CD4-positive, alpha-beta T cell (primary cell): ENCODE data around the gene GRK4. TPM values are rescaled to one million over a fixed set of nuclear protein-coding genes. Genes with fewer than 3 reads are reported as not detected.

Source experiments
- ATAC-seq: fragments of 200-7000 bp; cut with Tn5 transposase; one replicate; pipeline ENCODE4 v1.10.0; 2022; ENCODE audit warnings: mild to moderate bottlenecking; ENCODE audit not compliant: poor library complexity
- CTCF ChIA-PET: fragments of 350-600 bp; sonication (Branson Sonifier 250); formaldehyde crosslinking; loops from one replicate; lab custom pipeline; 2021; ENCODE audit warnings: antibody characterized with exemption, inconsistent platforms; lab: Charles Lee
- POLR2A ChIA-PET: fragments of 350-600 bp; sonication (Branson Sonifier 250); formaldehyde crosslinking; loops from one replicate; lab custom pipeline; 2021; ENCODE audit warnings: antibody characterized with exemption, inconsistent platforms; lab: Charles Lee
- DNase-seq, 14 experiments: peaks; one replicate each; pipeline ENCODE4 v3.0.0-alpha.2; 2013 to 2020; ENCODE audit warnings: mixed read lengths in 2 of 14
- H3K27ac ChIP-seq, 2 donors: one replicate each; pipeline versions ENCODE4 v1.5.1 to v1.7.0; 2013; ENCODE audit warnings: low read length in 2 of 2, low read depth in 1 of 2, mild to moderate bottlenecking in 1 of 2
- H3K27me3 ChIP-seq, 2 experiments: 1 replicate in 1 of 2; 2 replicates in 1 of 2; pipeline versions ENCODE4 v1.6.1 to v1.7.0; 2013; ENCODE audit warnings: low read length in 2 of 2, control low read depth in 1 of 2, mild to moderate bottlenecking in 1 of 2, moderate library complexity in 1 of 2; ENCODE audit not compliant: insufficient read depth in 2 of 2, control insufficient read depth in 1 of 2
- H3K36me3 ChIP-seq: one replicate; pipeline ENCODE4 v1.6.1; 2013; ENCODE audit warnings: low read length, control low read depth; ENCODE audit not compliant: insufficient read depth
- H3K4me1 ChIP-seq: one replicate; pipeline ENCODE4 v1.6.1; 2013; ENCODE audit warnings: low read length, control low read depth; ENCODE audit not compliant: insufficient read depth
- H3K4me3 ChIP-seq: one replicate; pipeline ENCODE4 v1.5.1; 2013; ENCODE audit warnings: mild to moderate bottlenecking, low read length, moderate library complexity
- H3K9me3 ChIP-seq, 2 experiments: 1 replicate in 1 of 2; 2 replicates in 1 of 2; pipeline versions ENCODE4 v1.6.1 to v1.7.0; 2013; ENCODE audit warnings: low read length in 2 of 2, mild to moderate bottlenecking in 2 of 2, control low read depth in 1 of 2, moderate library complexity in 1 of 2; ENCODE audit not compliant: control insufficient read depth in 1 of 2, insufficient read depth in 1 of 2
- H3K27ac Mint-ChIP-seq: one replicate; pipeline ENCODE4 v1.8.0; 2020; ENCODE audit warnings: mixed read lengths
- H3K27me3 Mint-ChIP-seq: one replicate; pipeline ENCODE4 v1.8.0; 2021; ENCODE audit warnings: mixed read lengths
- H3K36me3 Mint-ChIP-seq: one replicate; pipeline ENCODE4 v1.8.0; 2021; ENCODE audit warnings: low read depth, mixed read lengths
- H3K4me1 Mint-ChIP-seq: one replicate; pipeline ENCODE4 v1.8.0; 2021; ENCODE audit warnings: low read depth, mixed read lengths
- H3K4me3 Mint-ChIP-seq: one replicate; pipeline ENCODE4 v1.8.0; 2020; ENCODE audit warnings: mild to moderate bottlenecking, mixed read lengths
- H3K9me3 Mint-ChIP-seq: one replicate; pipeline ENCODE4 v1.8.0; 2020; ENCODE audit warnings: mixed read lengths
- intact Hi-C, 2 experiments: fragments of 100-400 bp; cut with DNase I in 1 of 2; cut with micrococcal nuclease in 1 of 2; formaldehyde crosslinking; loops; one replicate each; pipeline versions ENCODE4 v1.15.1 to v1.9.0; 2023 to 2025; cut with DNase I, micrococcal nuclease
- total RNA-seq, 174 experiments: library from RNA in 2 of 174; stranded (reverse) in 2 of 174; gene quantifications; one replicate each; pipeline ENCODE4 v1.2.3 and lab custom pipeline; 2021 to 2026
- TF ChIP-seq, protein P1 (sequence below): fragments of 200-600 bp; IDR thresholded peaks from one replicate; pipeline ENCODE4 v1.8.0; 2022; ENCODE audit warnings: antibody characterized with exemption, mild to moderate bottlenecking

The GRK4 gene
- total RNA-seq, 2 experiments from 2014 or later: 1.2 to 1.8 TPM

GRCh38 chr4:2923668-2924173, 39.6 kb upstream of the GRK4 start:
- H3K36me3 Mint-ChIP-seq: peaks cover 83% of the 10 kb centered on the region
- ATAC-seq: no peak

GRCh38 chr4:2924286-2924685, 39.1 kb upstream of the GRK4 start:
- intact Hi-C loops: loop anchor here in 1 of 2 experiments (5.0 kb wide), 1 partner anchor 38 kb away; the partner anchor contains the start of genes GRK4 and NOP14
- ChIA-PET CTCF (interaction anchor here (1.0 to 1.7 kb wide), 2 partner anchors 17 to 30 kb away, joined by 3 to 4 read pairs; no protein-coding TSS in a partner anchor), POLR2A (interaction anchor here (1.2 to 2.6 kb wide), 3 partner anchors 11 to 111 kb away, joined by 3 to 7 read pairs (median 4); partner anchors contain the start of genes GRK4 and NOP14)
- Mint-ChIP-seq H3K4me3 (no peak overlapping the region), H3K9me3 (no peaks in the 10 kb centered on the region), H3K27me3 (no peaks in the 10 kb centered on the region), H3K27ac (peak overlapping the region; percentile 81), H3K36me3 (peaks cover 84% of the 10 kb centered on the region), H3K4me1 (peaks cover 43% of the 10 kb centered on the region)
- Histone ChIP-seq H3K4me3 (no peak overlapping the region), H3K27me3 (no peaks in the 10 kb centered on the region), H3K27ac (peak overlapping the region in 1 of 2 donors; percentile 5), H3K36me3 (peaks cover 66% of the 10 kb centered on the region), H3K9me3 (no peaks in the 10 kb centered on the region), H3K4me1 (peaks cover 22% of the 10 kb centered on the region)
- TF ChIP-seq, protein P1, sequence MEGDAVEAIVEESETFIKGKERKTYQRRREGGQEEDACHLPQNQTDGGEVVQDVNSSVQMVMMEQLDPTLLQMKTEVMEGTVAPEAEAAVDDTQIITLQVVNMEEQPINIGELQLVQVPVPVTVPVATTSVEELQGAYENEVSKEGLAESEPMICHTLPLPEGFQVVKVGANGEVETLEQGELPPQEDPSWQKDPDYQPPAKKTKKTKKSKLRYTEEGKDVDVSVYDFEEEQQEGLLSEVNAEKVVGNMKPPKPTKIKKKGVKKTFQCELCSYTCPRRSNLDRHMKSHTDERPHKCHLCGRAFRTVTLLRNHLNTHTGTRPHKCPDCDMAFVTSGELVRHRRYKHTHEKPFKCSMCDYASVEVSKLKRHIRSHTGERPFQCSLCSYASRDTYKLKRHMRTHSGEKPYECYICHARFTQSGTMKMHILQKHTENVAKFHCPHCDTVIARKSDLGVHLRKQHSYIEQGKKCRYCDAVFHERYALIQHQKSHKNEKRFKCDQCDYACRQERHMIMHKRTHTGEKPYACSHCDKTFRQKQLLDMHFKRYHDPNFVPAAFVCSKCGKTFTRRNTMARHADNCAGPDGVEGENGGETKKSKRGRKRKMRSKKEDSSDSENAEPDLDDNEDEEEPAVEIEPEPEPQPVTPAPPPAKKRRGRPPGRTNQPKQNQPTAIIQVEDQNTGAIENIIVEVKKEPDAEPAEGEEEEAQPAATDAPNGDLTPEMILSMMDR: no peak
- ATAC-seq (no peak), DNase-seq (no peak)

More at GRCh38 chr4:2923668-2924173, 39.6 kb upstream of the GRK4 start:
- no peak for DNase-seq
- no peaks in the 10 kb centered on the region for H3K27me3 ChIP-seq
- H3K27me3 Mint-ChIP-seq: no peaks in the 10 kb centered on the region
- no peak overlapping the region for H3K4me3 Mint-ChIP-seq
- H3K27ac ChIP-seq: no peak overlapping the region
- H3K4me1 Mint-ChIP-seq: peaks cover 44% of the 10 kb centered on the region
- no peak overlapping the region for H3K4me3 ChIP-seq
- H3K27ac Mint-ChIP-seq: peak overlapping the region; percentile 81
- peaks cover 22% of the 10 kb centered on the region for H3K4me1 ChIP-seq
- TF ChIP-seq, protein P1: no peak
- no peaks in the 10 kb centered on the region for H3K9me3 Mint-ChIP-seq
- H3K36me3 ChIP-seq: peaks cover 63% of the 10 kb centered on the region
- intact Hi-C loops: loop anchor here in 1 of 2 experiments (5.0 kb wide), 1 partner anchor 39 kb away; the partner anchor contains the start of genes GRK4 and NOP14
- POLR2A ChIA-PET: interaction anchor here (1.2 to 2.6 kb wide), 3 partner anchors 11 to 110 kb away, joined by 3 to 7 read pairs (median 4); partner anchors contain the start of genes GRK4 and NOP14
- no peaks in the 10 kb centered on the region for H3K9me3 ChIP-seq
- CTCF ChIA-PET: interaction anchor here (1.0 to 1.7 kb wide), 2 partner anchors 17 to 30 kb away, joined by 3 to 4 read pairs; no protein-coding TSS in a partner anchor

GRCh38 chr4:2924765-2925301, 38.5 kb upstream of the GRK4 start:
- peak overlapping the region; percentile 81 for H3K27ac Mint-ChIP-seq
- no peak for DNase-seq
- POLR2A ChIA-PET: interaction anchor here (0.7 to 2.6 kb wide), 2 partner anchors 38 to 86 kb away, joined by 3 to 7 read pairs; partner anchors contain the start of genes GRK4 and NOP14

More at GRCh38 chr4:2924765-2925301, 38.5 kb upstream of the GRK4 start:
- Mint-ChIP-seq H3K9me3 (no peaks in the 10 kb centered on the region), H3K36me3 (peaks cover 84% of the 10 kb centered on the region), H3K27me3 (no peaks in the 10 kb centered on the region), H3K4me3 (no peak overlapping the region), H3K4me1 (peaks cover 37% of the 10 kb centered on the region)
- Histone ChIP-seq H3K4me1 (peaks cover 22% of the 10 kb centered on the region), H3K27ac (peak overlapping the region in 1 of 2 donors; percentile 17), H3K9me3 (no peaks in the 10 kb centered on the region), H3K4me3 (no peak overlapping the region), H3K27me3 (no peaks in the 10 kb centered on the region), H3K36me3 (peaks cover 71% of the 10 kb centered on the region)
- intact Hi-C loops: loop anchor here in 1 of 2 experiments (5.0 kb wide), 1 partner anchor 37 kb away; the partner anchor contains the start of genes GRK4 and NOP14
- CTCF ChIA-PET: interaction anchor here (1.0 to 1.7 kb wide), 2 partner anchors 18 to 29 kb away, joined by 3 to 4 read pairs; no protein-coding TSS in a partner anchor
- ATAC-seq: no peak
- TF ChIP-seq, protein P1: no peak
